OCI-LY7 (cell line): Measurements from ENCODE around the gene STAMBPL1. TPM values are rescaled to one million over a fixed set of nuclear protein-coding genes. Genes with fewer than 3 reads are reported as not detected.

ENCODE experiments used
- BruUV-seq: library from RNA; stranded (reverse); fragments of 400-500 nt; replicated peaks from 2 replicates; lab custom pipeline; 2021; lab: Mats Ljungman, UMichigan
- CTCF ChIA-PET: fragments of 300-600 bp; sonication (Branson Sonifier 250); formaldehyde crosslinking; loops from one replicate; lab custom pipeline; 2022; ENCODE audit warnings: antibody characterized with exemption; ENCODE audit not compliant: unreplicated experiment; lab: Charles Lee
- POLR2A ChIA-PET: fragments of 300-600 bp; sonication (Branson Sonifier 250); formaldehyde crosslinking; loops from one replicate; lab custom pipeline; 2022; ENCODE audit warnings: antibody characterized with exemption; lab: Charles Lee
- DNase-seq: peaks from one replicate; pipeline ENCODE4 v3.0.0-alpha.2; 2015; ENCODE audit warnings: low spot score
- H2AFZ ChIP-seq: fragments of 200-600 bp; sonication (generic), shearing (Covaris generic); 2 replicates; pipeline ENCODE4 v1.6.1; 2014; ENCODE audit warnings: mild to moderate bottlenecking, antibody characterized with exemption, low read length, moderate library complexity
- H3K27ac ChIP-seq: fragments of 200-600 bp; sonication (generic); 2 replicates; pipeline ENCODE4 v1.5.1; 2014; ENCODE audit warnings: mixed run types, low read depth, mild to moderate bottlenecking, moderate library complexity, low read length, inconsistent platforms; ENCODE audit not compliant: poor library complexity, severe bottlenecking
- H3K36me3 ChIP-seq: fragments of 200-600 bp; sonication (generic); 2 replicates; pipeline ENCODE4 v1.6.1; 2014; ENCODE audit warnings: mild to moderate bottlenecking, antibody characterized with exemption, low read length, moderate library complexity, mixed read lengths; ENCODE audit not compliant: insufficient read depth
- H3K4me1 ChIP-seq: fragments of 200-600 bp; sonication (generic); 2 replicates; pipeline ENCODE4 v1.5.1; 2014; ENCODE audit warnings: mild to moderate bottlenecking, low read length; ENCODE audit not compliant: insufficient read depth, poor library complexity, severe bottlenecking
- H3K4me2 ChIP-seq: fragments of 200-600 bp; sonication (generic); 2 replicates; pipeline ENCODE4 v1.6.1; 2014; ENCODE audit warnings: mild to moderate bottlenecking, low read length
- H3K4me3 ChIP-seq: fragments of 200-600 bp; sonication (generic); 2 replicates; pipeline ENCODE4 v1.5.1; 2014; ENCODE audit warnings: mild to moderate bottlenecking, low read depth, low read length; ENCODE audit not compliant: poor library complexity, severe bottlenecking
- H3K79me2 ChIP-seq: fragments of 200-600 bp; sonication (generic); 2 replicates; pipeline ENCODE4 v1.6.1; 2016; ENCODE audit warnings: low read depth, mild to moderate bottlenecking, low read length, moderate library complexity, mixed read lengths; ENCODE audit not compliant: insufficient read depth
- H3K9me2 ChIP-seq: fragments of 200-600 bp; sonication (generic); 2 replicates; pipeline ENCODE4 v1.6.1; 2016; ENCODE audit warnings: mild to moderate bottlenecking, low read length, mixed read lengths; ENCODE audit not compliant: insufficient read depth
- H3K9me3 ChIP-seq: fragments of 200-600 bp; sonication (generic); 2 replicates; pipeline ENCODE4 v1.6.1; 2014; ENCODE audit warnings: mild to moderate bottlenecking, mixed run types, low read length, mixed read lengths
- H4K20me1 ChIP-seq: fragments of 200-600 bp; sonication (generic); 2 replicates; pipeline ENCODE4 v1.6.1; 2014; ENCODE audit warnings: mild to moderate bottlenecking, antibody characterized with exemption, low read length, moderate library complexity, mixed read lengths; ENCODE audit not compliant: insufficient read depth
- EZH2phosphoT487 ChIP-seq: fragments of 200-600 bp; sonication (generic); IDR thresholded peaks from 2 replicates; pipeline ENCODE4 v1.6.1; 2018; ENCODE audit warnings: low read depth, borderline replicate concordance, mild to moderate bottlenecking, mixed run types, antibody characterized with exemption, low read length, moderate library complexity, mixed read lengths
- intact Hi-C: fragments of 100-400 bp; cut with micrococcal nuclease; formaldehyde crosslinking; loops from one replicate; pipeline ENCODE4 v1.10.0; 2022; ENCODE audit not compliant: unreplicated experiment
- total RNA-seq, 2 experiments: library from RNA; depleted of rRNA in 1 of 2; stranded (reverse); fragments of >200 nt in 1 of 2; shearing (Covaris generic) in 1 of 2; gene quantifications; 2 replicates each; pipeline ENCODE4 v1.2.3, GENCODE V29; 2014 to 2022
- TF ChIP-seq, protein P1 (sequence below): fragments of 200-600 bp; sonication (generic); conservative IDR thresholded peaks from 2 replicates; pipeline ENCODE4 v1.5.1; 2014; ENCODE audit warnings: mild to moderate bottlenecking, antibody characterized with exemption, low read length, moderate library complexity, mixed read lengths

Gene STAMBPL1
- total RNA-seq, 2 experiments from 2014 or later = 44.4 to 47.2 TPM

DNA sequence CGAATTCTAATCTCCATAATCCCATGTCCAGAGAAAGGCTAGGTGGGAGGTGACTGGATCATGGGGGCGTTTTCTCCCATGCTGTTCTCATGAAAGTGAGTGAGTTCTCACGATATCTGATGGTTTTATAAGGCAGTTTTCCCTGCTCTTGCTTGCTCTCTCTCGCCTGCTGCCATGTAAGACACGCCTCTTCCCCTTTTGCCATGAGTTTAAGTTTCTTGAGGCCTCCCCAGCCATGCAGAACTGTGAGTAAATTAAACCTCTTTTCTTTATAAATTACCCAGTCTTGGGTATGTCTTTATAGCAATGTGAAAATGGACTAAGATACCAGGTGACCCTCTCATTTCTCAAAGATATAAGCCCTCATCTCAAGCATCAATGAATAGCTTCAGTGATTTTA lies 73.6 kb downstream of the STAMBPL1 start:
- Histone ChIP-seq H3K27ac (no peak overlapping the region), H3K4me2 (no peak overlapping the region), H3K79me2 (no peaks in the 10 kb centered on the region), H2AFZ (no peak overlapping the region), H3K36me3 (no peaks in the 10 kb centered on the region), H4K20me1 (no peaks in the 10 kb centered on the region), H3K4me3 (no peak overlapping the region), H3K9me3 (no peaks in the 10 kb centered on the region), H3K9me2 (no peaks in the 10 kb centered on the region), H3K4me1 (no peaks in the 10 kb centered on the region)
- BruUV-seq = no TSS peak
- TF ChIP-seq EZH2phosphoT487 = no peak
- TF ChIP-seq, protein P1, sequence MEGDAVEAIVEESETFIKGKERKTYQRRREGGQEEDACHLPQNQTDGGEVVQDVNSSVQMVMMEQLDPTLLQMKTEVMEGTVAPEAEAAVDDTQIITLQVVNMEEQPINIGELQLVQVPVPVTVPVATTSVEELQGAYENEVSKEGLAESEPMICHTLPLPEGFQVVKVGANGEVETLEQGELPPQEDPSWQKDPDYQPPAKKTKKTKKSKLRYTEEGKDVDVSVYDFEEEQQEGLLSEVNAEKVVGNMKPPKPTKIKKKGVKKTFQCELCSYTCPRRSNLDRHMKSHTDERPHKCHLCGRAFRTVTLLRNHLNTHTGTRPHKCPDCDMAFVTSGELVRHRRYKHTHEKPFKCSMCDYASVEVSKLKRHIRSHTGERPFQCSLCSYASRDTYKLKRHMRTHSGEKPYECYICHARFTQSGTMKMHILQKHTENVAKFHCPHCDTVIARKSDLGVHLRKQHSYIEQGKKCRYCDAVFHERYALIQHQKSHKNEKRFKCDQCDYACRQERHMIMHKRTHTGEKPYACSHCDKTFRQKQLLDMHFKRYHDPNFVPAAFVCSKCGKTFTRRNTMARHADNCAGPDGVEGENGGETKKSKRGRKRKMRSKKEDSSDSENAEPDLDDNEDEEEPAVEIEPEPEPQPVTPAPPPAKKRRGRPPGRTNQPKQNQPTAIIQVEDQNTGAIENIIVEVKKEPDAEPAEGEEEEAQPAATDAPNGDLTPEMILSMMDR = no peak
- intact Hi-C loops = no loop called here
- DNase-seq = no peak
- ChIA-PET POLR2A (interaction anchor here (0.7 to 1.0 kb wide), 3 partner anchors 17 to 68 kb away, joined by 3 read pairs; no protein-coding TSS in a partner anchor), CTCF (no interaction called here)

- POLR2A ChIA-PET = interaction anchor here (0.7 to 1.2 kb wide), 4 partner anchors 9 to 71 kb away, joined by 3 to 9 read pairs (median 5); no protein-coding TSS in a partner anchor
Measured at GRCh38 chr10:88954458-88955083, 74.5 kb downstream of the STAMBPL1 start.

More at GRCh38 chr10:88954458-88955083, 74.5 kb downstream of the STAMBPL1 start:
- H3K4me2 ChIP-seq = no peak overlapping the region
- CTCF ChIA-PET = no interaction called here
- no peaks in the 10 kb centered on the region for H3K36me3 ChIP-seq
- H3K27ac ChIP-seq = no peak overlapping the region
- no peaks in the 10 kb centered on the region for H3K79me2 ChIP-seq
- no peaks in the 10 kb centered on the region for H3K9me3 ChIP-seq
- no peaks in the 10 kb centered on the region for H4K20me1 ChIP-seq
- no peaks in the 10 kb centered on the region for H3K9me2 ChIP-seq
- H3K4me3 ChIP-seq = no peak overlapping the region
- TF ChIP-seq, protein P1 = no peak
- no peak for TF ChIP-seq EZH2phosphoT487
- H2AFZ ChIP-seq = no peak overlapping the region
- no peak for DNase-seq
- BruUV-seq = no TSS peak
- intact Hi-C loops = no loop called here
- H3K4me1 ChIP-seq = no peaks in the 10 kb centered on the region
